HG03159 (cell line): ENCODE results near the gene EPHB2.
"Not testable (repeated sequence)": the region's sequence is repeated elsewhere in the genome, so short reads cannot be mapped to it uniquely, and the experiment has no call there.

ENCODE experiments used
- ATAC-seq: cut with Tn5 transposase; IDR thresholded peaks from one replicate; pipeline ENCODE4 v1.9.1; 2021; ENCODE audit warnings: mild to moderate bottlenecking, moderate library complexity; ENCODE audit not compliant: unreplicated experiment

EPHB2 gene

GRCh38 chr1:22689505-22689904, 21.1 kb upstream of the EPHB2 start:
- ATAC-seq: no peak

GRCh38 chr1:22691031-22691753, 19.4 kb upstream of the EPHB2 start:
- no peak for ATAC-seq

DNA sequence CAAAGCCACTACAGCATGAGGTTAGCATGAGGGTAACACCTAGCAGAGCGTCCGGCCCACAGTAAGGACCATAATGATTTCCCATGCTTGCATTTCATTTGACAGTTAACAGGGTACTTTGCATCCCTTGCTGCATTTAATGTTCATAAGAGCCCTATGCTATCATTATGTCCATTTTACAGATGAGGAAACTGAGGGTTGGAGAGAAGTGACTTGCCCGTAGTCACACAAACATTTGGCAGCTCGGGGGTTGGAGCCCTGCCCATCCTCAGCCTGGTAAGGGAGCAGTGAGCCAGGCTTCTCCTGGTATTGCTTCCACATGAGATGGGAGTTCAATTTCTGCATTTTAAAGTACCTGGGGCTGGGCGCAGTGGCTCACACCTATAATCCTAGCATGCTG, 16.5 kb upstream of the EPHB2 start:
- no peak for ATAC-seq

DNA sequence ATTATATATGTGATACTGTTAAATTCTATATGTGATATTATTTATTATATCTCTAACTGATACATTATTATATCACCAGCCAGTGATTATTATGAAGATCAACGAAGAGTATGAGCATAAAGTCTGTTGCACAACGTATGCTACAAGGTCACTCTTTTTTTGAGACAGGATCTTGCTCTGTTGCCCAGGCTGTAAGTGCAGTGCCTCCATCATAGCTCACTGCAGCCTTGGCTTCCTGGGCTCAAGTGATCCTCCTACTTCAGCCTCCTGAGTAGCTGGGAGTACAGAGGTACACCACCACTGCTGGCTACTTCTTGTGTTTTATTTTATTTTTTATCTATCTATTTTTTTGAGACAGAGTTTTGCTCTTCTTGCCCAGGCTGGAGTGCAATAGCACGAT, 14.0 kb upstream of the EPHB2 start:
- ATAC-seq: no peak

DNA sequence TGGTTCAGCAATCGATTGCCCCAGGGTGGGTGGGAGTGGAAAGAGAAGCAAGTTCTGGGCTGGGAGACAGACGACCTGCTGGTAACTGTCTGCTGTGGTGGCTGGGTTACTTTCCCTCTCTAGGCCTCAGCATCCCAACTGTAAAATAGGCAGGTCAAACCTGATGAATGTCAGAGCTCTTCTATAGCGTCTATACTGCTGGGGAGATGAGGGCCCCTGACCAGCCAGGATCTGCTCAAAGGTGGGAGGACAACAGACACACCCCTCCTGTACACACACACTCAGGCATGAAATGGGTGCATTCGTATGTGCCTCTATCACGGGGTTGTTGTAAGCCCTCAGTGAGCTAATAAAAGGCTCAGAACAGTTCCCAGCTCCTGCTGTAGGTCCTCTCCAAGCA, 12.7 kb upstream of the EPHB2 start:
- no peak for ATAC-seq

DNA sequence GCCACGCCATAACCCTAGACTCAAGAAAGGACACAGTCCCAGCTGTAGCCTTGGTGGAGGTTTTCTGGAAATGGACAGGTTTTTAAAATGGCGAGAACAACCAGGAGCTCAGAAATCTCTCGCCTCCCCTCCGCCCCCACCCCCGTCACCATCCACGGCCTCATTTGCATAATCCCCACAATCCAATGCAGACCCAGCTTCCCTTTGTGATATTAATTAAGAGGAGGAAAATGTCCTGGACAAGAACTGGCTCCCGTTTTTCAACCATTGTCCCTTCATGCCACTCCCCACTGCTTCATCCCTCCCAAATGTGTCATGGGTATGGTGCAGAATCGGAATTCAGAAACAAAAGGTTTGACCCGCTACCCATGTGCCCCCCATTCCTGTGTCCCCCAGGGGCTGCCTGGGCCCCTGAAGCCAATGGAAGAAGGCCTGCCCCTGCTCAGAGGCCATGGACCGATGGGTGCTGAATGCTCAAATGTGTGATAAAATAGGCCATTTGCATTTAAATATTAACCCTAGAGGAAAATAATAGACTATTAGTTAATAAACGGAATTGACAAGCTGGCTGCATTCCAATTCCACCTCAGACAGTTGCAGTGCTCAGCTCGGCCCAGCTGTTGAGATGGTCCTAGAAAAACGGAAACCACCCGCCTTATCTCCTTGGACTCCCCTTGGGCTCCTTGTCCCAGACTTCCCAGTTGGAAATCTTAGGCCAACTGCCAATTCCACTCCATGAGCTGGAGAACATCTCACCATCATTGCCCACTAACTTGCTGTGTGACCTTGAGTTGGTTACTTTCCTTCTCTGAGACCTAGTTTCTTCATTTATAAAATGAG, 10.7 kb upstream of the EPHB2 start:
- ATAC-seq: no peak

DNA sequence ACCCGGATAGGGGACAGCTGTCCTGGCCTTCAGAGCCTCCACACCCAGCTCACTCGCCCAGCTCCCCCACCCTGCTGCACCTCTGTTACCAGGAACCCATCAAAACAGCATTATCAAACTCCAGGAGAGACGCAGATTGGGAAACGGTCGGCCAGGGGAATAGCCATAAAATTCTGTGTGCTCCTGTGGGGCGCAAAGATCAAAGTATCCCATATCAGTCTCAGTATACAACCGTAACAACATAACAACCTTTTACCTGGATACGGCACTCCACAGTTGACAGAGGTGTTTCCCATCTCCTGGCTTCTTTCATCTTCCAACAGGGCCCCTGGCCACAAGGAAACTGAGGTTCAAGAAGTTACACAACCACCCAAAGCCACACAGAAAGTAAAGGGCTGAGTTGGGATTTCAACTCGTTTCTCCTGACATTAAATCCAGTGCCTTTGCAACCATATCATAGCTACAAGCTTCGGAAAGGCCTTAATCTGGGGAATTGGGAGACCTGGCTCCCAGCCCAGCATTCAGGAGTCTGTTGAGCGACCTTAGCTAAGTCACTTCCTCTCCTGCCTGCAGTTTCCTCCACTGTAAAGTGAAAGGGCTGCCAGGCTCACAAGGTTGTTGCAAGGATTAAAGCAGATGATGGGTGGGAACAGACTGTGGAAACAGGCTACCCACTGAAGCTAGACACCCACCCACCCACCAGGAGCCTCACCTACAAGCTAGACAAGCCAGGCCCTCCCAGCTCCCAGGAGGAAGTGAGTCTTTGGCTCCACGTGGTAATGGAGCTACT, 8.1 kb upstream of the EPHB2 start:
- no peak for ATAC-seq

GRCh38 chr1:22704440-22705067, 6.1 kb upstream of the EPHB2 start:
- ATAC-seq: peak; percentile 56

- ATAC-seq: no peak
These were observed 5.1 kb upstream of the EPHB2 start for GRCh38 chr1:22705586-22705985.

DNA sequence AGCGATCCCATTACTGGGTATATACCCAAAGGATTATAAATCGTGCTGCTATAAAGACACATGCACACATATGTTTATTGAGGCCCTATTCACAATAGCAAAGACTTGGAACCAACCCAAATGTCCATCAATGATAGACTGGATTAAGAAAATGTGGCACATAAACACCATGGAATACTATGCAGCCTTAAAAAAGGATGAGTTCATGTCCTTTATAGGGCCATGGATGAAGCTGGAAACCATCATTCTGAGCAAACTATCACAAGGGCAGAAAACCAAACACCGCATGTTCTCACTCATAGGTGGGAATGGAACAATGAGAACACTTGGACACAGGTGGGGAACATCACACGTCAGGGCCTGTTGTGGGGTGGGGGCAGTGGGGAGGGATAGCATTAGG, 4.5 kb upstream of the EPHB2 start:
- not testable (repeated sequence) for ATAC-seq

- ATAC-seq: no peak
These were observed 1.9 kb upstream of the EPHB2 start for GRCh38 chr1:22708777-22709176.

DNA sequence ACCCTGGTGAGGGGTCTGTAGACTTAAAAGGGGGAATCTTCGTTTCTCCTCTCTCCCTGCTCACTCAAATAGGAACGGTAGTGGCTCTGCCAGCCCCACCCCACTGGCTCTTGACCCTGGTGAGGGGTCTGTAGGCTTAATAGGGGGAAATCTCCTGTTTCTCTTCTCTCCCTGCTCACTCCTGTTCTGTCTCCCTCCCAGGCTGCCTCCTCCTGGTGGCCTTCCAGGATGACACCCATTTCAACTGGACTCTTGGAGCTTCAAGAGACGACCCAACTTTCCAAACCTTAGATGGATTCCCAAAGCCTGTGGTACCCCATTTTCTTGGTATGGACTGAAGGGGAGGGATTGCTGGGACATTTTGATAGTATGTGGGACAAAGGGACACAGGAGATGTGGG, 1.4 kb upstream of the EPHB2 start:
- no peak for ATAC-seq

GRCh38 chr1:22709891-22710700, 543 bp upstream of the EPHB2 start:
- ATAC-seq: no peak

DNA sequence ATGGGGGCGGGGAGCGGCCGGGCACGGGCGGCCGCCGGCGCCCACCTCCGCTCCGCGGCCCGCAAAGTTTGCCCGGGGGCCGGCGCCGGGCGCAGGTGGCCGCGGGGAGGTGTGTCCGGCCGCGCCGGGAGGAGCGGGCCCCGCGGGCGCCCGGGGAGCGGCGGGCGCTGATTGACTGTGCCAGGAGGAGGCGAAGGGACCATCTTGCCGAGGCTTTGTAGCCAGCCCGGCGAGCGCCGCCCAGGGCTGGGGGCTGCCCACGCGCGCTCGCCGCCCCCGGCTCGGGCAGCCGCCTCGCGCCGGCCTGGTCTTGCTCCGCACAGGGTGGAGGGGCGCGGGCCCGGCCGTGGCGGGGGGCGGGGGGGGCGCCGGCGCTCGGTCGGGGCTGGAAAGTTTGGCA, 432 bp downstream of the EPHB2 start:
- ATAC-seq: no peak

DNA sequence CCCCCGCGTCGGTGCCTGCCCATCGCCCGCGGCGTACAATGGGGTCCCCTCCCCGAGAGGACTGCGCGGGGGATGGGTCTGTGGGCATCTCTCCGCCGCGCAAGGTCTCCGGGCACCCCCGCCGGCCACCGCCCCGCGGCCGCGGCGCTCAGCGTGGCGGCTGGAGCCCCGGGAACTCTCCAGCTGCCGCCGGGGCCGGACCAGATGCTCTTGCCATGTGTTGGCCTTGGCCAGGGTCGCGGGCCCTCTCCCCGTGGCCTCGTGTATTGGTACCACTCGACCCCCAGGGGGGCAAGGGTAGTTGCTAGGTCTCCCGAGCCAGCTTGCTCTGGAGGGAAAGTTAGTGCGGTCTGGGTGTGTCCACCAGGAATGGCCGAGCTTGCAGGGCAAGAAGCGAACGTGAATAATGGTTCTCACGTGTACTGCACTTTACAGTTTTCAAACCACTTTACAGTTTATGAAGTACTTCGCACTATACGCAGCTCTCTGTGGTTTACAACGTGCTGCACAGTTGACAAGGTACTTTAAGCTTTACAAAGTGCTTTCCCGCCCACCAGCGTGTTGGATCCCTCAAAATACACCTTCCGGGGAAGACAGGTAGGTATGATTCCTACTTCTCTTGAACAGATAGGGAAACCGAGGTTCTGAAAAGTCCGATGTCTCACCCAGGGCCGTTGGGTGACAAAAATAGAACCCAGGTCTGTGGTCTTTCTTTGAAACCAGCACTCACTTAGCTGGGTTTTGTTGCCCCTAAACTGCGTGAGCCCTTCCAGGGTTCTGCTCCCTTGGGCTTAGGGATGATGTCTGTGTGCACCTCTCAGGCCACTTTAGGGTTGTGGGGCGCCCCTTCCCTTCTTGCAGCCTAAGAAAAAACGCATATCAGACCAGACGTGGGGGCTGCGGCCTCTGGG, 1.2 kb downstream of the EPHB2 start:
- ATAC-seq: no peak

- ATAC-seq: no peak
These were observed 2.0 kb downstream of the EPHB2 start for GRCh38 chr1:22712502-22713271.

- ATAC-seq: no peak
These were observed 3.8 kb downstream of the EPHB2 start for GRCh38 chr1:22714455-22714854.

- ATAC-seq: no peak
These were observed 6.6 kb downstream of the EPHB2 start for GRCh38 chr1:22717037-22717760.
